Measurements from ENCODE around the gene TMCO5A. TPM values are rescaled to one million over a fixed set of nuclear protein-coding genes. Genes with fewer than 3 reads are reported as not detected.

Gene TMCO5A
- total and polyA plus RNA-seq, 4 donors: 0.07 to 0.30 TPM; not detected in 2

GRCh38 chr15:37967788-37968187, 33.3 kb downstream of the TMCO5A start:
- WGBS, 2 donors: 38 to 60% methylated on average over 1 of the region's 1 CpG
- no peak for ATAC-seq (ENCODE audit: insufficient read depth, low FRiP score)
- H3K27me3 ChIP-seq (ENCODE audit: control insufficient read depth in 3 of 3, insufficient read depth in 3 of 3, low read length in 2 of 3): no peaks in the 10 kb centered on the region
- no peak overlapping the region for H3K27ac ChIP-seq (ENCODE audit: low read depth in 1 of 2, low read length in 1 of 2)
- peaks cover 0 to 4% (median 0%) of the 10 kb centered on the region in 5 donors for H3K4me1 ChIP-seq (ENCODE audit: control insufficient read depth in 5 of 5, insufficient read depth in 5 of 5, low read length in 5 of 5)
- H3K4me3 ChIP-seq: no peak overlapping the region
- H3K9ac ChIP-seq (ENCODE audit: insufficient read depth in 1 of 2, low read length in 2 of 2): no peak overlapping the region
- no peak for DNase-seq
- no peak for TF ChIP-seq CTCF (IDR thresholded peaks at IDR 0.05; ENCODE audit: control extremely low read depth, extremely low read depth)
- no peaks in the 10 kb centered on the region for H3K36me3 ChIP-seq (ENCODE audit: control insufficient read depth in 4 of 4, insufficient read depth in 4 of 4, low read length in 4 of 4)
- no peaks in the 10 kb centered on the region for H3K9me3 ChIP-seq (ENCODE audit: control insufficient read depth in 4 of 4, insufficient read depth in 3 of 4, low read length in 3 of 4)

GRCh38 chr15:37973856-37974255, 39.4 kb downstream of the TMCO5A start:
- Histone ChIP-seq H3K9ac (ENCODE audit: insufficient read depth in 1 of 2, low read length in 2 of 2) (no peak overlapping the region), H3K27me3 (ENCODE audit: control insufficient read depth in 3 of 3, insufficient read depth in 3 of 3, low read length in 2 of 3) (no peaks in the 10 kb centered on the region), H3K4me3 (no peak overlapping the region), H3K4me1 (ENCODE audit: control insufficient read depth in 5 of 5, insufficient read depth in 5 of 5, low read length in 5 of 5) (no peaks in the 10 kb centered on the region), H3K27ac (ENCODE audit: low read depth in 1 of 2, low read length in 1 of 2) (no peak overlapping the region), H3K9me3 (ENCODE audit: control insufficient read depth in 4 of 4, insufficient read depth in 3 of 4, low read length in 3 of 4) (peaks cover 0 to 3% (median 0%) of the 10 kb centered on the region in 4 donors), H3K36me3 (ENCODE audit: control insufficient read depth in 4 of 4, insufficient read depth in 4 of 4, low read length in 4 of 4) (no peaks in the 10 kb centered on the region)
- no peak for DNase-seq
- 80 to 95% methylated on average over 2 of the region's 2 CpGs for WGBS, 2 donors
- no peak for ATAC-seq (ENCODE audit: insufficient read depth, low FRiP score)
- no peak for TF ChIP-seq CTCF (IDR thresholded peaks at IDR 0.05; ENCODE audit: control extremely low read depth, extremely low read depth)

GRCh38 chr15:37978231-37978630, 43.8 kb downstream of the TMCO5A start:
- peaks cover 0 to 22% (median 0%) of the 10 kb centered on the region in 5 donors for H3K4me1 ChIP-seq (ENCODE audit: control insufficient read depth in 5 of 5, insufficient read depth in 5 of 5, low read length in 5 of 5)
- no peak overlapping the region for H3K9ac ChIP-seq (ENCODE audit: insufficient read depth in 1 of 2, low read length in 2 of 2)
- no peak for TF ChIP-seq CTCF (IDR thresholded peaks at IDR 0.05; ENCODE audit: control extremely low read depth, extremely low read depth)
- H3K4me3 ChIP-seq: no peak overlapping the region
- WGBS, 2 donors: 90 to 92% methylated on average over 4 of the region's 4 CpGs
- H3K27me3 ChIP-seq (ENCODE audit: control insufficient read depth in 3 of 3, insufficient read depth in 3 of 3, low read length in 2 of 3): no peaks in the 10 kb centered on the region
- DNase-seq: no peak
- H3K9me3 ChIP-seq (ENCODE audit: control insufficient read depth in 4 of 4, insufficient read depth in 3 of 4, low read length in 3 of 4): no peaks in the 10 kb centered on the region
- ATAC-seq (ENCODE audit: insufficient read depth, low FRiP score): no peak
- H3K27ac ChIP-seq (ENCODE audit: low read depth in 1 of 2, low read length in 1 of 2): no peak overlapping the region
- H3K36me3 ChIP-seq (ENCODE audit: control insufficient read depth in 4 of 4, insufficient read depth in 4 of 4, low read length in 4 of 4): no peaks in the 10 kb centered on the region

Measured in lung (tissue), 12 donors.